GM12878 (cell line): ENCODE measurements around the gene EVI2B. TPM values are rescaled to one million over a fixed set of nuclear protein-coding genes. Genes with fewer than 3 reads are reported as not detected.

Experiments used
- ATAC-seq: fragments of 200-7000 bp; cut with Tn5 transposase; 3 replicates; pipeline ENCODE4 v1.9.1; 2020; ENCODE audit warnings: mild to moderate bottlenecking, moderate library complexity
- BruUV-seq: library from RNA; stranded (reverse); fragments of 400-500 nt; replicated peaks from 2 replicates; lab custom pipeline; 2021; lab: Mats Ljungman, UMichigan
- CTCF ChIA-PET: fragments of 300-600 bp; sonication (Branson Sonifier 250); formaldehyde crosslinking; extraction: SDS; loops from one replicate; lab custom pipeline; 2021; ENCODE audit warnings: inconsistent platforms; lab: Yijun Ruan, JAX
- POLR2A ChIA-PET: fragments of 350-600 bp; formaldehyde crosslinking; extraction: SDS; loops from one replicate; lab custom pipeline; 2021; ENCODE audit warnings: inconsistent platforms; lab: Charles Lee
- RAD21 ChIA-PET: fragments of 300-600 bp; sonication (Branson Sonifier 250); formaldehyde crosslinking; loops from one replicate; lab custom pipeline; 2023; ENCODE audit warnings: antibody characterized with exemption; ENCODE audit not compliant: unreplicated experiment; lab: Charles Lee
- SMC1A ChIA-PET: fragments of 300-600 bp; sonication (Branson Sonifier 250); formaldehyde crosslinking; loops from one replicate; lab custom pipeline; 2023; ENCODE audit not compliant: unreplicated experiment, uncharacterized antibody; lab: Charles Lee
- DNase-seq: peaks from one replicate; pipeline ENCODE4 v3.0.0-alpha.2; 2011; ENCODE audit warnings: low read depth, low spot score
- FAIRE-seq: peaks from 3 replicates; lab custom pipeline; 2011; peaks lifted over from hg19 to GRCh38; lab: Jason Lieb, UNC
- H2AFZ ChIP-seq: 2 replicates; pipeline ENCODE4 v1.6.0; 2011; ENCODE audit warnings: low read depth, low read length, control low read depth; ENCODE audit not compliant: control insufficient read depth
- H3K27ac ChIP-seq: 2 replicates; pipeline ENCODE4 v1.5.1; 2011; ENCODE audit warnings: control low read depth; ENCODE audit not compliant: control insufficient read depth, insufficient read depth
- H3K27me3 ChIP-seq, 2 experiments: replicated peaks in 1 of 2; 2 replicates each; pipeline versions ENCODE4 v1.6.0 to v1.6.1; 2011; ENCODE audit warnings: low read length in 1 of 2; ENCODE audit not compliant: control insufficient read depth in 2 of 2, insufficient read depth in 2 of 2
- H3K36me3 ChIP-seq, 2 experiments: 2 replicates each; pipeline ENCODE4 v1.5.1; 2011; ENCODE audit warnings: low read length in 1 of 2; ENCODE audit not compliant: control insufficient read depth in 2 of 2, insufficient read depth in 2 of 2
- H3K4me1 ChIP-seq: 2 replicates; pipeline ENCODE4 v1.6.1; 2011; ENCODE audit warnings: mild to moderate bottlenecking, low read length, moderate library complexity, mixed read lengths; ENCODE audit not compliant: control insufficient read depth, insufficient read depth
- H3K4me2 ChIP-seq: 2 replicates; pipeline ENCODE4 v1.6.0; 2011; ENCODE audit warnings: control low read depth; ENCODE audit not compliant: control insufficient read depth, insufficient read depth
- H3K4me3 ChIP-seq: fragments of 200-600 bp; sonication (generic); 2 replicates; pipeline ENCODE4 v1.5.1; 2016
- H3K79me2 ChIP-seq: 2 replicates; pipeline ENCODE4 v1.6.0; 2011; ENCODE audit warnings: low read length; ENCODE audit not compliant: control insufficient read depth, insufficient read depth
- H3K9ac ChIP-seq: 2 replicates; pipeline ENCODE4 v1.8.0; 2011; ENCODE audit warnings: low read length, control low read depth, mixed read lengths; ENCODE audit not compliant: control insufficient read depth, insufficient read depth
- H3K9me3 ChIP-seq: replicated peaks from 3 replicates; pipeline ENCODE4 v1.5.1; 2011; ENCODE audit warnings: mild to moderate bottlenecking, low read length; ENCODE audit not compliant: control insufficient read depth, insufficient read depth
- H4K20me1 ChIP-seq: 2 replicates; pipeline ENCODE4 v1.6.0; 2011; ENCODE audit not compliant: control insufficient read depth, insufficient read depth
- ATF3 ChIP-seq: IDR thresholded peaks from 2 replicates; pipeline ENCODE4 v1.6.1; 2011; ENCODE audit warnings: low read depth, mild to moderate bottlenecking, low read length, moderate library complexity, borderline replicate concordance; ENCODE audit errors: extremely low read depth
- CHD4 ChIP-seq: fragments of 200-600 bp; sonication (generic); IDR thresholded peaks from 2 replicates; pipeline ENCODE4 v1.6.1; 2016; ENCODE audit warnings: mild to moderate bottlenecking
- E2F4 ChIP-seq: IDR thresholded peaks from 2 replicates; pipeline ENCODE4 v1.6.1; 2012; ENCODE audit warnings: low read depth, low read length, improper control_type of control experiment
- EGR1 ChIP-seq, 2 experiments: IDR thresholded peaks; 1 replicate in 1 of 2; 2 replicates in 1 of 2; pipeline ENCODE4 v1.6.1; 2011 to 2012; ENCODE audit warnings: low read depth in 2 of 2, low read length in 2 of 2, borderline replicate concordance in 1 of 2, mild to moderate bottlenecking in 1 of 2, moderate library complexity in 1 of 2
- MYC ChIP-seq: IDR thresholded peaks from 2 replicates; pipeline ENCODE4 v1.6.1; 2011; ENCODE audit warnings: mild to moderate bottlenecking, low read length, moderate library complexity, inconsistent platforms; ENCODE audit not compliant: insufficient read depth, insufficient replicate concordance, insufficient read length, severe bottlenecking
- NRF1 ChIP-seq: conservative IDR thresholded peaks from 2 replicates; pipeline ENCODE4 v1.6.1; 2011; ENCODE audit warnings: mild to moderate bottlenecking, low read depth, low read length, improper control_type of control experiment
- POLR2A ChIP-seq: IDR thresholded peaks from 2 replicates; pipeline ENCODE4 v1.6.1; 2011; ENCODE audit warnings: low read depth, mild to moderate bottlenecking, low read length
- SRF ChIP-seq, 2 experiments: IDR thresholded peaks; 2 replicates each; pipeline ENCODE4 v1.6.1; 2011; ENCODE audit warnings: low read depth in 2 of 2, low read length in 2 of 2, mild to moderate bottlenecking in 1 of 2, moderate library complexity in 1 of 2
- TCF7 ChIP-seq: IDR thresholded peaks from 2 replicates; pipeline ENCODE4 v1.6.1; 2014; ENCODE audit warnings: antibody characterized with exemption, borderline replicate concordance
- WGBS: methylation state at CpG from one replicate; pipeline ENCODE4 v1.1.6; 2016; ENCODE audit warnings: low lambda C conversion rate; ENCODE audit not compliant: insufficient replicate concordance, insufficient coverage; ENCODE audit errors: missing lambda C conversion rate; 5-methylcytosine and 5-hydroxymethylcytosine counted together
- in situ Hi-C: fragments of 300-500 bp; cut with MboI; formaldehyde crosslinking; loops from 9 replicates; pipeline ENCODE4 v1.14.3; 2018; ENCODE audit warnings: mixed read lengths
- intact Hi-C: fragments of 100-400 bp; cut with micrococcal nuclease; formaldehyde crosslinking; loops from one replicate; pipeline ENCODE4 v1.14.2; 2022; ENCODE audit not compliant: unreplicated experiment
- polyA plus RNA-seq, 11 experiments: library from polyadenylated mRNA; depleted of rRNA in 4 of 11; unstranded in 6 of 11; stranded (reverse) in 5 of 11; fragments of >200 nt; fragmentation: Nextera tagmentation in 4 of 11; fragmentation: Illumina TruSeq in 1 of 11; extraction: Ambion mirVana in 4 of 11; extraction: Trizol in 1 of 11; gene quantifications; 1 replicate in 1 of 11; 2 replicates in 10 of 11; pipeline versions ENCODE4 v1.2.1 to v1.2.3, GENCODE V29; 2011 to 2016; ENCODE audit warnings: inconsistent platforms in 2 of 11, missing spikeins in 2 of 11, low read depth in 1 of 11
- total RNA-seq, 4 experiments: library from RNA; depleted of rRNA in 3 of 4; stranded (reverse); fragments of >200 nt in 3 of 4; fragmentation: Illumina TruSeq in 1 of 4; extraction: Trizol in 1 of 4; gene quantifications; 2 replicates each; pipeline versions ENCODE4 v1.2.1 to v1.2.3, GENCODE V29; 2013 to 2021

Gene EVI2B
- total and polyA plus RNA-seq, 10 of the 15 experiments (the other 5 are each of a cell fraction or from before 2014, with no cell fraction given) = 26.2 to 195 (median 52.0) TPM

GRCh38 chr17:31294231-31294630 lies 19.6 kb downstream of the EVI2B start:
- TF ChIP-seq MYC = no peak
- TF ChIP-seq EGR1 (IDR thresholded peaks at IDR 0.05; ENCODE audit: borderline replicate concordance in 1 of 2, low read depth in 2 of 2, low read length in 2 of 2) = no peak
- no peak for TF ChIP-seq E2F4
- no peak for TF ChIP-seq NRF1
- no peak for TF ChIP-seq CHD4
- no peak for TF ChIP-seq SRF (IDR thresholded peaks at IDR 0.05; ENCODE audit: low read depth in 2 of 2, low read length in 2 of 2)
- TF ChIP-seq ATF3 = no peak
- no peak for TF ChIP-seq TCF7
- TF ChIP-seq POLR2A = no peak
- TF ChIP-seq, all 136 proteins: peak for 0
- DNase-seq (no peak), FAIRE-seq (no peak), ATAC-seq (no peak)
- no peak overlapping the region for H3K9ac ChIP-seq
- H3K4me1 ChIP-seq = no peaks in the 10 kb centered on the region
- SMC1A ChIA-PET = no interaction called here
- H4K20me1 ChIP-seq = no peaks in the 10 kb centered on the region
- POLR2A ChIA-PET = no interaction called here
- intact Hi-C loops = no loop called here
- no TSS peak for BruUV-seq
- no peaks in the 10 kb centered on the region; a peak in 2 of 4 replicates for H3K36me3 ChIP-seq
- RAD21 ChIA-PET = no interaction called here
- H3K27ac ChIP-seq = no peak overlapping the region
- no peaks in the 10 kb centered on the region for H3K9me3 ChIP-seq
- WGBS = 98% methylated on average over 3 of the region's 3 CpGs
- in situ Hi-C loops = no loop called here
- H3K4me3 ChIP-seq = no peak overlapping the region
- no peak overlapping the region for H2AFZ ChIP-seq
- no peak overlapping the region for H3K4me2 ChIP-seq
- CTCF ChIA-PET = interaction anchor here (0.7 to 0.9 kb wide), 2 partner anchors 9 to 13 kb away, joined by 3 read pairs; no protein-coding TSS in a partner anchor
- no peaks in the 10 kb centered on the region for H3K79me2 ChIP-seq
- H3K27me3 ChIP-seq = no peaks in the 10 kb centered on the region
